ENCODE measurements around the gene ZNF391.
"Not testable (repeated sequence)": the region's sequence is repeated elsewhere in the genome, so short reads cannot be mapped to it uniquely, and the experiment has no call there.

Gene ZNF391

DNA sequence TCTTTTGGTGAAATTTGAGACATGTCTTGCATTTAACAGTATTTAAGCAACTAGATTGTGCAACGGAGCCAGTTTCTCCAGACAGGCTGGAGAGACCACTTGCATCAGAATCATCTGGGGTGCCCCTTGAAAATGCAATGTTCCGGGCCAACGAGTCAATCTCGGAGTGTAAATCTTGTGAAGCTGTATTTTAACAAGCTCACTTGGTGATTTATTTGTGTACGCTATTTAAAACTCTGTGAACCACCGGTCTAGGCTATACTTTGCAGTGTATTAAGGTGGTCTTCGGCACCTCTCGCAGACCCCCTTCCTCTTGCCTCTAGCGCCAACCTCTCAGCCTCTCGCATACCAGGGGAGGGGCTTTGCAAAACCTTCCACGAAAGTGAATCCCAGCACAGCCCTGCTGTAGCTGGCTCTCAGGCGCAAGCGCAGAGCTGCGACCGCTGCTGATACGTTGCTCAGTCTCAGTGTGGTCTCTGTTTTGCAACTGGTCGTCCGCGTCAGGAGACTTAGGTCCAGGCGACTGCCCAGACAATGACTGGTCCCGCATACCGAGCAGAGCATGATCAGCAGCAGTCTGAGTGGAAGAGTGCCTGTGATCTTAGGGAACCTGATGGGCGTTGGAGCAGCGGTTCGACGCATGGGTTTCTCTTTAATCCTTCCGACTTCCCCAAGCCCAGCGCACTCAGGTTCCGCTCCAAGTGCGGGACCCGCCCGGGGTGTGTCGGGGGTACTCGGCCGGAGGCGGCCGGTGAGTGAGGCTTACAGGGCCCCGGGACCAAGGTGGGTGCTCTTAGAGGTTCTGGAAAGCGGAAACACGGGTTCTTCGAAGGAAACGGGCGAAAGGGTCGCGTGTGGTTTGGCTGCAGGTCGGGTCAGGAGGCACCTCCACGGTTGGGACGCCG is at the start of gene ZNF391:
Gene ZNF391 (plus strand): TSS at position 467 of the 905 bp plus-strand sequence. CDS start 11,612 bp downstream, outside the sequence.
- DNase-seq (ENCODE audit: low read depth in 3 of 3) = peak; percentile 50 to 68 (median 63)

DNA sequence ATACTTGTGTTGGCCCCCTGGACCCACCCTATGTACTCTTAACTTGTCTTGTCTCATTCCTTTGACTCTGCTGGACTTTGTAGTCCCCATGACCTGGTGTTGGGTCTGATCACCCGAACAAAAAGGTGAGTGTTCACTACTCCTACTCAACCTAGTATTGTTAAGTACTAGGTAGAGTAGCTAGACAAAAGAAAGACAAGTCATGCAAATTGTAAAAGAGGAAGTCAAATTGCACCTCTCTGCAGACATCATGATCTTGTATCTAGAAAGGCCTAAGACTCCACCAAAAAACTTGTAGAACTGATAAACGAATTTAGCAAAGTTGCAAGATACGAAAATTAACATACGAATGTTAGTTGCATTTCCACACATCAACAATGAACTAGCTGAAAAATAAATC is 35.7 kb upstream of the ZNF391 start:
- DNase-seq (ENCODE audit: low read depth in 3 of 3) = no peak

DNA sequence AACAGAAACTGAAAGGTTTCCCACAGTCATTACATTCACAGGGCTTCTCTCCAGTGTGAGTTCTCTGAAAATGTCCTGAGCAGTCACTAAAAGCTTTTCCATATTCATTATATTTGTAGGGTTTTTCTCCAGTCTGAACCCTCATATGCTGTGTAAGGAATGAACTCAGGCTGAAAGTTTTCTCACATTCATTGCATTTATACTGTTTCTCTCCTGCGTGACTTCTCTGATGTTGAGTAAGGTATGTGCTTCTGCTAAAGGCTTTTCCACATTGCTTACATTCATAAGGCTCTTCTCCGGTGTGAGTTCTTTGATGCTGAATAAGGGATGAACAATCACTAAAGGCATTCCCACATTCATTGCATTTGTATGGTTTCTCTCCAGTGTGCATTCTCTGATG is 29.8 kb upstream of the ZNF391 start:
- DNase-seq (ENCODE audit: low read depth in 3 of 3) = no peak

DNA sequence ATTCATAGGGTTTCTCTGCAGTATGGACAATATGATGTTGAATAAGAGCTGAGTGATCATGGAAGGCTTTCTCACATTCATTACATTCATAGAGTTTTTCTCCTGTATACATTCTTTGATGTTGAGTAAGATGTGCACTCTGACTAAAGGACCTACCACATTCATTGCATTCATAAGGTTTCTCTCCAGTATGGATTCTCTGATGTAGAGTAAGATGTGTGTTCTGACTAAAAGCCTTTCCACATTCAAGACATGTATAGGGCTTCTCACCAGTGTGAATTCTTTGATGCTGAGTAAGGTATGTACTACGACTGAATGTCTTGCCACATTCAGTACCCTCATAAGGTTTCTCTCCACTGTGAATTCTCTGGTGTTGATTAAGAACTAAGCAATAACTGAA is 29.3 kb upstream of the ZNF391 start:
- DNase-seq (ENCODE audit: low read depth in 3 of 3) = no peak

DNA sequence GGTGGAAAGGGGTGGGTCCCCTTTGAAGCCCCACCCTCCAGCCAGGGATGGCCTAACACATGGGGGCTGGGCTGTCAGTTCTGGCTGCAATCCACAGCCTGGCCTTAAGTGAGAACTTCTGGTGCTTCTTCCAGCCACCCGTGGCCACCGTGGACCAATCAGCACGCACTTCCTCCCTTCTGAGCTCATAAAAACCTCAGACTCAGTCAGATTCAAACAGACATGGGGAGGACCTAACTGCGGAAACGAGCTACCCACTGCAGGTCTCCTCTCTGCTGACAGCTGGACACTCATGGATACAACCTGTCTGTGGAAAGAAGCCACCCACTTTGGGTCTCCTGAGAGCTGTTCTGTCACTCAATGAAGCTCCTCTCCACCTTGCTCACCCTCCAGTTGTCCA is 20.4 kb upstream of the ZNF391 start:
- no peak for DNase-seq (ENCODE audit: low read depth in 3 of 3)

DNA sequence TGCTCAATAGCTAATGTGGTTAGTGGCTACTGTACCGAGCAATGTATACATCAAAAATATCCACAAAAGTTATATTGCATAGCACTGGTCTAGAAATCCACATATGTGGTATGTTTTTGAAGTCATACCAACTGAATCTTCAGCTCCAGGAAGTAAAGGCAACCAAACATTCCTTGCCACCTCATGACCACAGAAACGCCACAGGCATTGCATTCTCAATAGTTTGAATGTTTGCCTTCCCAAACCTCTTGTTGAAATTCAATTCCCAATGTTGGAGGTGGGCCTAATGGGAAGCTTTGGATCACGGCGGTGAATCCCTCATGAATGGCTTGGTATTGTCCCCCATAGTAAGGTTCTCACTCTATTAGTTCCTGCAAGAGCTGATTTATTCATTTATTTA is 18.2 kb upstream of the ZNF391 start:
- no peak for DNase-seq (ENCODE audit: low read depth in 3 of 3)

DNA sequence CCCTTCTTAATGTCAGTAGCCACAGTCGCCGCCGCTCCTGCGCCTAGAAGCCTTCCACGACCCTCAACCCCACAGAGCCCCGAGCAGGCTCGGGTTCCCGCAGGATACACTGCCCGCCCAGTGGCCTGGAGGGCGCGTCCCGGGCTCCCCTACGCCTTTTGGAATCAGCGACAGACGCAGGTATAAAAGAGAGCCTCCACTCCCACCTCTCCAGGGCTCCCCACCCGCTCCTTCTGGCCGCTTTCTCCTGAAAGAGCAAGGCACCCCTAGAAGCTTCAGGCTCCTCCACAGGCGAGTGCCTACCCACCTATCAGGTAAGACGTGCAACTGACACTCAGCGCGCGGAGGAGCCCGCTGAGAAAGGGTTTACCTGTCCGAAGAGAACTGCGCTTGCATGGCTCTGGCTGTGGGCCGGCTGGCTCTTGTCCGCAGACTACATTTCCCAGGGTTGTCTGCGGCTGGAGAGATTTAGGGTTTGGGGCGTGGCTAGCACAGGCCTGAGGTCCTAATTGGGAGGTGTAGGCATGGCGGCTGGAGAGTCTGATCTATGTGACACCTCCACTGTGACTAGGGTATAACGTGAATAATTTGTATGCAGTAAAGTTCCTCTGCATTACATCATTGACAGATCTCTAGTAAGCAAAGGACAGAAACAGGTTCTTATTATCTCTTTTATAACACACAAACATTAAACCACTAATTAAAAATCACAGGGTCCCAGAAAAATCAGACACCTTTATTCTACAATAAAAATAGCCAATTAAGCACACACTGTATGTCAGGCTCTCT is 13.5 kb upstream of the ZNF391 start:
- peak; percentile 49 to 71 (median 58) for DNase-seq (ENCODE audit: low read depth in 3 of 3)

DNA sequence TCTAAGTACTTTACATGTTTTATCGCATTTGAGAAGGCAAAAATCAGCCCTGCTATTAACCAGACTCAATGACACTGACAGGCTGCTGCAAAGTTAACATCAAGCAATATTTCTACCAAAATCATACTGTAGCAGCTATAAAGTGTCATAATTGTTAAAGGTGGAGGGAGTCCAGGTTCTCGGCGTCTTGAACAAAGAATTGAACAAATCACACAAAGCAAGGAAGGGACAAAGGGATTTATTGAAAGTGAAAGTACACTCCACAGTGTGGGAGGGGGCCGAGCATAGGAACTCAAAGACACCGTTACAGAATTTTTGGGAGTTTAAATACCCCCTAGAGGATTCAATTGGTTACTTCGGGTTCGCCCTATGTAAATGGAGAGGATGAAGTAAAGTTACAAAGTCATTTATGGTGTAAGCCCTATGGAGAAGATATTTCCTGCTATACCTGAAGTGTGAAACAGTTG is 12.9 kb upstream of the ZNF391 start:
- DNase-seq (ENCODE audit: low read depth in 3 of 3) = no peak

DNA sequence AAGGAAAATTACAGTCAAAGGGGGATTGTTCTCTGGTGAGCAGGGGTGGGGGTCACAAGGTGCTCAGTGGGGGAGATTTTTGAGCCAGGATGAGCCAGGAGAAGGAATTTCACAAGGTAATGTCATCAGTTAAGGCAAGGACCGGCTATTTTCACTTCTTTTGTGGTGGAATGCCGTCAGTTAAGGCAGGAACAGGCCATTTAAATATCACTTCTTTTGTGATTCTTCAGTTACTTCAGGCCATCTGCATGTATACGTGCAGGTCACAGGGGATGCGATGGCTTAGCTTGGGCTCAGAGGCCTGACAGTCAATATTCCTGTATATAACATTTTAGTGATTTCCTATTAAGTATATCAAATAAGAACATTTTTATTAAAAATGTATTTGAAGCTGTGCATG is 10.2 kb upstream of the ZNF391 start:
- DNase-seq (ENCODE audit: low read depth in 3 of 3) = not testable (repeated sequence)

DNA sequence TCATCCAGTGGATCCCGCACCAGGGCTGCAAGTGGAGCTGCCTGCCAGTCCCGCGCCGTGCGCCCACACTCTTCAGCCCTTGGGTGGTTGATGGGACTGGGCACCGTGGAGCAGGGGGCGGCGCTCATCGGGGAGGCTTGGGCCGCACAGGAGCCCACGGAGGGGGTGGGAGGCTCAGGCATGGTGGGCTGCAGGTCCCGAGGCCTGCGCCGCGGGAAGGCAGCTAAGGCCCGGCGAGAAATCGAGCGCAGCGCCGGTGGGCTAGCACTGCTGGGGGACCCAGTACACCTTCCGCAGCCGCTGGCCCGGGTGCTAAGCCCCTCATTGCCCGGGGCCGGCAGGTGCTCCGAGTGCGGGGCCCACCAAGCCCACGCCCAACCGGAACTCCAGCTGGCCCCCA is 7.6 kb upstream of the ZNF391 start:
- DNase-seq (ENCODE audit: low read depth in 3 of 3) = not testable (repeated sequence)

DNA sequence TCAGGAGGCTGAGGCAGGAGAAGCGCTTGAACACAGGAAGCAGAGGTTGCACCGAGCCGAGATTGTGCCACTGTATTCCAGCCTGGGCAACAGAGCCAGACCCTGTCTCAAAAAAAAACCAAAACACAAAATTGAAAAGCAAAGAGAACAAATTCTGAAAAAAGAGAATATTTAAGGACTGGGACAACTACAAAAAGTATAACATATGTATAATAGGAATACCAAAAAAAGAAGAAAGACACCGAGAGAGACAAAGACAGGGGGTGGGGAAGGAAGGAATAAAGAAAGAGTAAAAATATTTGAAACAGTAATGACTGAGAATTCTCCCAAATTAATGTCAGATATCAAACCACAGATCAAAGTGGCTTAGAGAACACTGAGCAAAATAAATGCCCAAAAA is 5.5 kb upstream of the ZNF391 start:
- no peak for DNase-seq (ENCODE audit: low read depth in 3 of 3)

DNA sequence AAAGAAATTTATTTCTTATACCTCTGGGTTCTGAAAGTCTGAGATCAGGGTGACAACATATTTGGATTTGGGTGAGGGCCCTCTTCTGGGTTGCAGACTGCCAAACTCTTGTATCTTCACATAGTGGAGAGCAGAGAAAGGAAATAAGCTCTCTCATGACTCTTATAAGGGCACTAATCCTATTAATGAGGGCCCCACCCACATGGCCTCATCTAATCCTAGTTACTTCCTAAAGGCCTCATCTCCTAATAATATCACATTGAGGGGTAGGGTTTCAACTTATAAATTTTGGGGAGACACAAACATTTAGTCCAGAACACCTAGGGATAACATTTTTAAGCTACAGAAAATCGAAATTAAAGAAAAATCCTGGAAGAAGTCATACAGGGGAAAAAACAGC is 5.1 kb upstream of the ZNF391 start:
- DNase-seq (ENCODE audit: low read depth in 3 of 3) = no peak

DNA sequence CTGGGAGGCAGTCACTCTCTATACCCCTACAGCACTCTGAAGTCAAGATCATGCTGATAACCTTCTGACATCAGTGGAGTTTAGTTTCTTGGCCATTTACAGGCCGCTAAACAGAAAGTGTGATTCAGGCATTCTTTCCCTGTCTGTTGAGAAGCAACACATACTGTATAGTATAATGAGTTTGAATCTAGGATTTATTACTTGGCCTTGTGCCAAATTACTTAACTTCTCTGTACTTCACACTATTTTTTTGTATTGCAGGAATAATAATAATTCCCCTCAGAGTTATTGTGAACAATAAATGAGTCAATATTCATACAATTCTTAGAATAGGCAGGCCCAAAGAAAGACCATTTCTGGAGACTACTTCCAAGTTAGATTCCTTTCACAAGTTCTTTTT is 4.1 kb downstream of the ZNF391 start:
- DNase-seq (ENCODE audit: low read depth in 3 of 3) = no peak

DNA sequence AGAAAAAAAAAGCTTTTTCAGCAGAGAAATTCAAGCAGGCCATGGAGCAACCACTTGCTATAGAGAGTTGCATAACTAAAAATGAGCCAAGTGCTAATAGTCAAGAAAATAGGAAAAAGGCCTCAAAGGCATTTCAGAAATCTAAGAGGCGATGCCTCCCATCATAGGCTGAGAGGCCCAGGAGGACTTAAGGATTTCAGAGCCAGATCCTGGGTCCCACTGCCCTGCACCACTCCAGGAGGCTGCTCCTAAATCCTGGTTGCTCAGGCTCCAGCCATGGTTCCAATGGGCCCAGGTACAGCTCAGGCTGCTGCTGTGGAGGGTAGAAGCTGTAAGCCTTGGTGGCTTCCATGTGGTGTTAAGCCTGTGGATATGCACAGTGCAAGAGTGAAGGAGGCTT is 5.5 kb downstream of the ZNF391 start:
- DNase-seq (ENCODE audit: low read depth in 3 of 3) = no peak

DNA sequence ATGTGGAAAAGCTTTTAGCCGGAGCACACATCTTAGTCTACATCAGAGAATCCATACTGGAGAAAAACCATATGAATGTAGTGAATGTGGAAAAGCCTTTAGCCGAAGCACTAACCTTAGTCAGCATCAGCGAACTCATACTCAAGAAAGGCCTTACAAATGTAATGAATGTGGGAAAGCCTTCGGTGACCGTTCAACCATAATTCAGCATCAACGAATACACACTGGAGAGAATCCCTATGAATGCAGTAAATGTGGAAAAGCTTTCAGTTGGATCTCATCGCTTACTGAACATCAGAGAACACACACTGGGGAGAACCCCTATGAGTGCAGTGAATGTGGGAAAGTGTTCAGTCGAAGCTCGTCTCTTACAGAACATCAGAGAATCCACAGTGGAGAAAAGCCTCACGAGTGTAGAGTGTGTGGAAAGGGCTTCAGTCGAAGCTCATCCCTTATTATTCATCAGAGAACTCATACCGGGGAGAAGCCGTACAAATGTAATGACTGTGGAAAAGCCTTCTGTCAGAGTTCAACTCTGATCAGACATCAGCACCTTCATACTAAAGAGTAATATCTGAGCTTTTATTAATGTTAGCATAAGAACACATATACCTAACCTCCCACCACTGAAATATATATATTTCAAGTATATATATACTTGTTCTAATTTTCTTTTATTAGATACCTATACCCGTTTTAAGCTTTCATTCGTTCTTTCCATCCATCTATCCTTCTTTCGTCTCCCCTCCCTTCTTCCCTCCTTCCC is 12.5 kb downstream of the ZNF391 start:
- DNase-seq (ENCODE audit: low read depth in 3 of 3) = no peak

DNA sequence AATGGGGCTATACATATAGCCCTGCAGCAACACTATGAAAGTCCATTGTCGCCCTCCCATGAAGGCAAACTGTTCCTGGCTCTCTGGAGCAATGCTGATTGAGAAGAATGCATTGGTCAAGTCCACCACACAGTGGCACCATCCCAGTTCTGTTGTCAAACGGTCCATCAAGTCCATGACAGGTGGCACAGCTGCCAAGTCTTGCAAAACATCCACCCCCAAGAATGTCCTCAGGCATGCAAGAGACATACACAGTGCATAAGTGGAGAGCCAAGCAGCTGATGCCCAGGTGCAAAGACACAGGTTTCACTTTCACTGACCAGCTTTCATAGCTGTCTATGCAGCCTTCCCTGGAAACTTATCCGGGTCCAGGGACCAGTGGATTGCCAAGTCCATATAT is 17.5 kb downstream of the ZNF391 start:
- no peak for DNase-seq (ENCODE audit: low read depth in 3 of 3)

DNA sequence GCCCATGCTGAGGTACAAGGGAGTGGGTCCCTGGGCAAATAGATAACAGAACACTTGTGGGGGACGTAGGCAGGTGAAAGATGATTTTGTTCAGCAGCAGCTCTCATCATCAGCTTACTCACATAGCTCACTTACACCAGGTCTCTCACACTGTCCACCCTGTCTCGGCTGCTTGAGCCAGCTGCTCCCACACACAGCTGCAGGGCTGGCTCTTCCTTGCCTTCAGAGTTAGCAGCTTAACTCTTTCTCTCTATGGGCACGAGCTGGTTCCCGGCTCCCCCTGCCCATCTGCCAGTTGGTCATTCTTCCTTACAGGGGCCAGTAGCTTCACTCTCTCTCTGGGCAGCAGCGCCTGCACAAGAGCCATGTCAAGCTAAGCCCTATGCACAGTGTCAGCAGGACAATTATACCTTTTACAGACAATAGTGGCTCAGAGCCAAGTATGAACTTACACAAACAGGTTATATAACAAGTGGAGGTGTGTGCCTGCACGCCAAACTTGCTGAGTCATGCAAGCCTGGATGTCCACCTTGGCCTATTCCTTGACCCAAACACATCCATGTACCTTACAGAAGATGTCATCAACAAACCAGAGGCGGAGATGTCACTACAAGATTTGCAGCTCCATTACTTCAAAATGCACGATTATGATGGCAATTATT is 18.7 kb downstream of the ZNF391 start:
- DNase-seq (ENCODE audit: low read depth in 3 of 3) = no peak

DNA sequence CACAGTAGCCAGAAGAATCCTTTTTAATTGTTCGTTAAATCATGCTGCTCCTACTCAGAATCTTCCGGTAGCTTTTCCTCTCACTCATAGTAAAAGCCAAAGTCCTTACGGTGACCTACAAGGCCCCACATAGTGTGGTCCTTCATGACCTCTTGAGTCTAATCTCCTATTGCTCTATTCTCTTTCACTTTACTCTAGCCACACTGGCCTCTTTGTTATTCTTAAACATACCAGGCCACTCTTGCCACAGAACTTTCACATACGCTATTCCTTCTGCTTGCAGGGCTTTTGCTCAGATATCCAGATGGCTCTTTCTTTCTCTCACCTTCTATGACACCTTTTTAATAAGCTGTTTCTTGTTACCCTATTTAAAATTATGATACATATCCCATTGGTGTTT is 25.7 kb downstream of the ZNF391 start:
- no peak for DNase-seq (ENCODE audit: low read depth in 3 of 3)

DNA sequence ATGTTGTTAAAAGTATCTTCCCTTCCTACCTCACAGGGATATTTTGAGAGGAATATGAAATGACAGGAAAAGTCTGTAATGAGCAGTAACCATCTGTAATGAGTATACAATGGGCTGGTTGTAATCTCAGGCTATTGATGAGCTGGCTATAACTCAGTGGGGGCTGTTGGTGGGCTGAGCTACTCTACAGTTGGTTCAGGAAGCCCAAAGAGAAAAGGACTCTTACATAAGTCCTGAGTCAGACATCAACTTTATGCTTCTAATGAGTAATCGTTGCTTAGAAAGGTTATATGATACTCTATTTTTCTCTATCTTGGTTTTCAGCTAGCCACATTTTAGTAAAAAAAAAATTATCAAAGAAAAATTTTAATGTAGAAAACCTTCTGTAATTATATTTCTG is 26.4 kb downstream of the ZNF391 start:
- DNase-seq (ENCODE audit: low read depth in 3 of 3) = no peak

DNA sequence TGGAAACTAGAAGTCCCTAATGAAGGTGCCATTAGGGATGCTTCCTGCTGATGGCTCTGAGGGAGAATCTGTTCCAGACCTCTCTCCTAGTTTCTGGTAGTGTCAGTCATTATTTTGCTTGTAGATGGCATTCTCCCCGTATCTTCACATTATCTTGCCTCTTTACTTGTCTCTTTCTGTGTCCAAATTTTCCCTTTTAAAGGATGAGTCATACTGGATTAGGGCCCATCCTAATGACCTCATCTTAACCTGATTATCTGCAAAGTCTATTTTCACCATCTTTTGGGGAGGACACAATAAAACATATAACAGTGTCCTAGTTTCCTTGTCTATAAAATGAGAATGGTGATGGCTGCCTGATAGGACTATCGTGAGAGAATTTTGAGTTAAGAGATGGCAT is 27.3 kb downstream of the ZNF391 start:
- no peak for DNase-seq (ENCODE audit: low read depth in 3 of 3)

DNA sequence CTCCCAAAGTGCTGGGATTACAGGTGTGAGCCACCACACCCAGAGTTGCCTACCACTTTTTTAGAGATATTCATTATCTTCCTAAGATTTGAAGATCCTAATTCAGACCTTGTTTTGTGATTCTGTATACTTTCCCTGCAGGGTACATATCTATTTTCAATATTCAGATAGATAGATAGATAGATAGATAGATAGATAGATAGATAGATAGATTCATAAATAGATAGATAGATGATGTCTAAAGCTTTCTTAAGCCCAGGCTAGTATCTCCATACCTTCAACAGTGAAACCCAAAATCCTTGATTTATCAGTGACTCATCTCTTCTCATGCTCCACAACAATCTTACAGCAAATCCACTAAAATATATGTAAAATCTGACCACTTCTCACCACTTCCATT is 30.8 kb downstream of the ZNF391 start:
- DNase-seq (ENCODE audit: low read depth in 3 of 3) = no peak
